ENCODE data around the gene NFIA.
A peak's percentile ranks its signal among the peaks of the same experiment; 100 is the strongest.

DNA sequence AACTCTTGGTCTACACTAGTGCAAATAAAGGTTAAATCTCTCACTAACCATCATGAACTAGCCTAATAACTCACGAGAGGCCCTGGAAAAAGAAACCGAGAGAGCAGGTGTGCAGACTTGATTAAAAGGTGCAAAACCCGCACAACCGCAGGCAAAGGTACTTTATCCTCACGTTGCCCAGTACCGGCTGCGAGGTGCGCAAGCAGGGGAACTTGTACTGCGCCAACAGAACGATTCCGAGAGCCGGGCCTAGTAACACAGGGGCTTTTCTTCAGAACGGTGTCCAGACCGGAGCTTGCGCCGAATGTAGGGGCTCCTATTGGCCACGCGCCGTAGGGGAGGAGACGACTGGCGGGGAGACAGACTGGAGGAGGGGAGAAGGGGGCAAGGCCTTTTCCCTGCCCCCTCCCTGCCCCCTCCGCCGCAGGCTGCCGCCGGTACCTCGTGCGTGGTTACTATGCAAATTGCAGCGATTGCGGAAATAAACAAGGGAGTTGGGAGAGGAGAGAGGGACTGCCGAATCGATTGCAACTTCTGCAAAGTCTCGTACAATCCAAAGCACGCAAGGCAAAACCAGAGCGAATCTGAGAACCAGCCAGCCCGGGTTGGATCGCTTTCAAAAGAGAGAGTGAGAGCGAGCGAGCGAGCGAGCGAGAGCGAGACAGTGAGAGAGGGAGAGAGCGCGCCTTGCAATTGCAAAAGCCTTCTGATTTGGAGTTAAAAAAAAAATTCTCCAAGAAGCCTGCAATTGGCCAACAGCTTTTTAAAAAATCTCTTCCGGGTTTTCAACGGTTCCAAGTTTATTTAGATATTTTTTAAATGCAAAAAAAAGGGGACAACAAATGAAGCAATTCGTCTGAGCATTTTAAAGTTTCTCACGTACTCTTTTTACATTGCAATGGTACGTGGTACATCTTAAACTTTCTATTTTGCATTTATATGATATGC is 5.4 kb upstream of the NFIA start:
- TF ChIP-seq POLR2AphosphoS5 (IDR thresholded peaks at IDR 0.05; ENCODE audit: low read depth, low read length) (no peak), POLR2A (IDR thresholded peaks at IDR 0.05; ENCODE audit: low read depth, low read length) (no peak), TAF1 (IDR thresholded peaks at IDR 0.05; ENCODE audit: low read depth, low read length) (no peak), POU2F2 (IDR thresholded peaks at IDR 0.05; ENCODE audit: low read depth, low read length) (peak; percentile 93), SPI1 (IDR thresholded peaks at IDR 0.05; ENCODE audit: low read depth, low read length) (no peak)

Measured in GM12891 (cell line).